WTC11 (cell line): ENCODE measurements around the gene ORAI2.

ENCODE experiments used
- CBFB ChIP-seq: sonication (generic); formaldehyde crosslinking; IDR thresholded peaks from 2 replicates; pipeline ENCODE4 v1.8.1; 2022; ENCODE audit warnings: mild to moderate bottlenecking, low read depth, missing genetic modification reagents
- ETV6 ChIP-seq: sonication (generic); formaldehyde crosslinking; IDR thresholded peaks from 2 replicates; pipeline ENCODE4 v1.8.1; 2022; ENCODE audit warnings: mild to moderate bottlenecking, missing genetic modification reagents
- IRF2 ChIP-seq: sonication (generic); formaldehyde crosslinking; IDR thresholded peaks from 2 replicates; pipeline ENCODE4 v1.8.0; 2022; ENCODE audit warnings: low read depth, missing genetic modification reagents, borderline replicate concordance
- JUN ChIP-seq: sonication (generic); formaldehyde crosslinking; IDR thresholded peaks from 2 replicates; pipeline ENCODE4 v1.8.0; 2023; ENCODE audit warnings: mild to moderate bottlenecking, missing genetic modification reagents
- SP1 ChIP-seq: sonication (generic); formaldehyde crosslinking; conservative IDR thresholded peaks from 2 replicates; pipeline ENCODE4 v1.8.1; 2022; ENCODE audit warnings: missing genetic modification reagents
- TF ChIP-seq, protein P1 (sequence below): sonication (generic); formaldehyde crosslinking; IDR thresholded peaks from 2 replicates; pipeline ENCODE4 v1.8.1; 2022; ENCODE audit warnings: mild to moderate bottlenecking, moderate library complexity, missing genetic modification reagents
- TF ChIP-seq, protein P2 (sequence below): sonication (generic); formaldehyde crosslinking; IDR thresholded peaks from 2 replicates; pipeline ENCODE4 v1.8.1; 2022; ENCODE audit warnings: mild to moderate bottlenecking, missing genetic modification reagents, moderate library complexity, borderline replicate concordance
- TF ChIP-seq, protein P3 (sequence below): sonication (generic); formaldehyde crosslinking; IDR thresholded peaks from 2 replicates; pipeline ENCODE4 v1.8.0; 2022; ENCODE audit warnings: mild to moderate bottlenecking, missing genetic modification reagents
- TF ChIP-seq, protein P4 (sequence below): fragments of 200-600 bp; IDR thresholded peaks from 2 replicates; pipeline ENCODE4 v1.8.0; 2022; ENCODE audit warnings: antibody characterized with exemption
- TF ChIP-seq, protein P5 (sequence below): sonication (generic); formaldehyde crosslinking; IDR thresholded peaks from 2 replicates; pipeline ENCODE4 v1.8.1; 2023; ENCODE audit warnings: mild to moderate bottlenecking, moderate library complexity, missing genetic modification reagents
- TF ChIP-seq, protein P6 (sequence below): sonication (generic); formaldehyde crosslinking; IDR thresholded peaks from 2 replicates; pipeline ENCODE4 v1.8.1; 2022; ENCODE audit warnings: missing genetic modification reagents, borderline replicate concordance
- TF ChIP-seq, protein P7 (sequence below): sonication (generic); formaldehyde crosslinking; IDR thresholded peaks from 2 replicates; pipeline ENCODE4 v1.8.0; 2022; ENCODE audit warnings: mild to moderate bottlenecking, missing genetic modification reagents

DNA sequence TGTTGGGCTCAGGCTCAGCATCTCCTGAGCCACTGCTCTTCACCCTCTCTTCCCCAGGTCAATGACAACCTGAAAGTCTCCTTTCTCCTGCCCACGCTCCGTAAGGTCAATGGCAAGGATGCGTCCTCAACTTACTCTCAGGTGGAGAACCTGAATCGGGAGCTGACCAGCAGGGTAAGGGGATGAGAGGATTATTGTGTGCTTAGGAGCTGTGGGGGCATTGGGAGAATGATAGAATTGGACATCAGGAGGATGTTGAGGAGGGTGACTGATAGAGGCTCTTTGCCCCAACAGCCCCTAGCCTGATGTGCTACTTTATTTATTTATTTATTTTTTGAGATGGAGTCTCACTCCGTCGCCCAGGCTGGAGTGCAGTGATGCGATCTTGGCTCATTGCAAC lies 32.7 kb downstream of the ORAI2 start:
- TF ChIP-seq, protein P1, sequence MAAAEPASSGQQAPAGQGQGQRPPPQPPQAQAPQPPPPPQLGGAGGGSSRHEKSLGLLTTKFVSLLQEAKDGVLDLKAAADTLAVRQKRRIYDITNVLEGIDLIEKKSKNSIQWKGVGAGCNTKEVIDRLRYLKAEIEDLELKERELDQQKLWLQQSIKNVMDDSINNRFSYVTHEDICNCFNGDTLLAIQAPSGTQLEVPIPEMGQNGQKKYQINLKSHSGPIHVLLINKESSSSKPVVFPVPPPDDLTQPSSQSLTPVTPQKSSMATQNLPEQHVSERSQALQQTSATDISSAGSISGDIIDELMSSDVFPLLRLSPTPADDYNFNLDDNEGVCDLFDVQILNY (CRISPR knock-in tag): no peak
- TF ChIP-seq JUN (CRISPR knock-in tag) (no peak), SP1 (CRISPR knock-in tag) (no peak), IRF2 (CRISPR knock-in tag) (no peak), ETV6 (CRISPR knock-in tag) (no peak), CBFB (CRISPR knock-in tag) (no peak)
- TF ChIP-seq, protein P2, sequence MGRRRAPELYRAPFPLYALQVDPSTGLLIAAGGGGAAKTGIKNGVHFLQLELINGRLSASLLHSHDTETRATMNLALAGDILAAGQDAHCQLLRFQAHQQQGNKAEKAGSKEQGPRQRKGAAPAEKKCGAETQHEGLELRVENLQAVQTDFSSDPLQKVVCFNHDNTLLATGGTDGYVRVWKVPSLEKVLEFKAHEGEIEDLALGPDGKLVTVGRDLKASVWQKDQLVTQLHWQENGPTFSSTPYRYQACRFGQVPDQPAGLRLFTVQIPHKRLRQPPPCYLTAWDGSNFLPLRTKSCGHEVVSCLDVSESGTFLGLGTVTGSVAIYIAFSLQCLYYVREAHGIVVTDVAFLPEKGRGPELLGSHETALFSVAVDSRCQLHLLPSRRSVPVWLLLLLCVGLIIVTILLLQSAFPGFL (CRISPR knock-in tag): no peak
- TF ChIP-seq, protein P3, sequence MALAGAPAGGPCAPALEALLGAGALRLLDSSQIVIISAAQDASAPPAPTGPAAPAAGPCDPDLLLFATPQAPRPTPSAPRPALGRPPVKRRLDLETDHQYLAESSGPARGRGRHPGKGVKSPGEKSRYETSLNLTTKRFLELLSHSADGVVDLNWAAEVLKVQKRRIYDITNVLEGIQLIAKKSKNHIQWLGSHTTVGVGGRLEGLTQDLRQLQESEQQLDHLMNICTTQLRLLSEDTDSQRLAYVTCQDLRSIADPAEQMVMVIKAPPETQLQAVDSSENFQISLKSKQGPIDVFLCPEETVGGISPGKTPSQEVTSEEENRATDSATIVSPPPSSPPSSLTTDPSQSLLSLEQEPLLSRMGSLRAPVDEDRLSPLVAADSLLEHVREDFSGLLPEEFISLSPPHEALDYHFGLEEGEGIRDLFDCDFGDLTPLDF (CRISPR knock-in tag): no peak
- TF ChIP-seq, protein P4, sequence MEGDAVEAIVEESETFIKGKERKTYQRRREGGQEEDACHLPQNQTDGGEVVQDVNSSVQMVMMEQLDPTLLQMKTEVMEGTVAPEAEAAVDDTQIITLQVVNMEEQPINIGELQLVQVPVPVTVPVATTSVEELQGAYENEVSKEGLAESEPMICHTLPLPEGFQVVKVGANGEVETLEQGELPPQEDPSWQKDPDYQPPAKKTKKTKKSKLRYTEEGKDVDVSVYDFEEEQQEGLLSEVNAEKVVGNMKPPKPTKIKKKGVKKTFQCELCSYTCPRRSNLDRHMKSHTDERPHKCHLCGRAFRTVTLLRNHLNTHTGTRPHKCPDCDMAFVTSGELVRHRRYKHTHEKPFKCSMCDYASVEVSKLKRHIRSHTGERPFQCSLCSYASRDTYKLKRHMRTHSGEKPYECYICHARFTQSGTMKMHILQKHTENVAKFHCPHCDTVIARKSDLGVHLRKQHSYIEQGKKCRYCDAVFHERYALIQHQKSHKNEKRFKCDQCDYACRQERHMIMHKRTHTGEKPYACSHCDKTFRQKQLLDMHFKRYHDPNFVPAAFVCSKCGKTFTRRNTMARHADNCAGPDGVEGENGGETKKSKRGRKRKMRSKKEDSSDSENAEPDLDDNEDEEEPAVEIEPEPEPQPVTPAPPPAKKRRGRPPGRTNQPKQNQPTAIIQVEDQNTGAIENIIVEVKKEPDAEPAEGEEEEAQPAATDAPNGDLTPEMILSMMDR: no peak
- TF ChIP-seq, protein P5, sequence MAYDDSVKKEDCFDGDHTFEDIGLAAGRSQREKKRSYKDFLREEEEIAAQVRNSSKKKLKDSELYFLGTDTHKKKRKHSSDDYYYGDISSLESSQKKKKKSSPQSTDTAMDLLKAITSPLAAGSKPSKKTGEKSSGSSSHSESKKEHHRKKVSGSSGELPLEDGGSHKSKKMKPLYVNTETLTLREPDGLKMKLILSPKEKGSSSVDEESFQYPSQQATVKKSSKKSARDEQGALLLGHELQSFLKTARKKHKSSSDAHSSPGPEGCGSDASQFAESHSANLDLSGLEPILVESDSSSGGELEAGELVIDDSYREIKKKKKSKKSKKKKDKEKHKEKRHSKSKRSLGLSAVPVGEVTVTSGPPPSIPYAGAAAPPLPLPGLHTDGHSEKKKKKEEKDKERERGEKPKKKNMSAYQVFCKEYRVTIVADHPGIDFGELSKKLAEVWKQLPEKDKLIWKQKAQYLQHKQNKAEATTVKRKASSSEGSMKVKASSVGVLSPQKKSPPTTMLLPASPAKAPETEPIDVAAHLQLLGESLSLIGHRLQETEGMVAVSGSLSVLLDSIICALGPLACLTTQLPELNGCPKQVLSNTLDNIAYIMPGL (CRISPR knock-in tag): no peak
- TF ChIP-seq, protein P6, sequence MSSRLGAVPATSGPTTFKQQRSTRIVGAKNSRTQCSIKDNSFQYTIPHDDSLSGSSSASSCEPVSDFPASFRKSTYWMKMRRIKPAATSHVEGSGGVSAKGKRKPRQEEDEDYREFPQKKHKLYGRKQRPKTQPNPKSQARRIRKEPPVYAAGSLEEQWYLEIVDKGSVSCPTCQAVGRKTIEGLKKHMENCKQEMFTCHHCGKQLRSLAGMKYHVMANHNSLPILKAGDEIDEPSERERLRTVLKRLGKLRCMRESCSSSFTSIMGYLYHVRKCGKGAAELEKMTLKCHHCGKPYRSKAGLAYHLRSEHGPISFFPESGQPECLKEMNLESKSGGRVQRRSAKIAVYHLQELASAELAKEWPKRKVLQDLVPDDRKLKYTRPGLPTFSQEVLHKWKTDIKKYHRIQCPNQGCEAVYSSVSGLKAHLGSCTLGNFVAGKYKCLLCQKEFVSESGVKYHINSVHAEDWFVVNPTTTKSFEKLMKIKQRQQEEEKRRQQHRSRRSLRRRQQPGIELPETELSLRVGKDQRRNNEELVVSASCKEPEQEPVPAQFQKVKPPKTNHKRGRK (CRISPR knock-in tag): no peak
- TF ChIP-seq, protein P7, sequence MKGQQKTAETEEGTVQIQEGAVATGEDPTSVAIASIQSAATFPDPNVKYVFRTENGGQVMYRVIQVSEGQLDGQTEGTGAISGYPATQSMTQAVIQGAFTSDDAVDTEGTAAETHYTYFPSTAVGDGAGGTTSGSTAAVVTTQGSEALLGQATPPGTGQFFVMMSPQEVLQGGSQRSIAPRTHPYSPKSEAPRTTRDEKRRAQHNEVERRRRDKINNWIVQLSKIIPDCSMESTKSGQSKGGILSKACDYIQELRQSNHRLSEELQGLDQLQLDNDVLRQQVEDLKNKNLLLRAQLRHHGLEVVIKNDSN (CRISPR knock-in tag): no peak
